OCI-M2 (cell line): ENCODE measurements around the gene AGO3.
"Not testable (repeated sequence)": the region's sequence is repeated elsewhere in the genome, so short reads cannot be mapped to it uniquely, and the experiment has no call there.

ENCODE experiments used
- DNase-seq: peaks from one replicate; lab custom pipeline; 2025; ENCODE audit not compliant: unreplicated experiment; lab: John Stamatoyannopoulos, UW

AGO3 gene

DNA sequence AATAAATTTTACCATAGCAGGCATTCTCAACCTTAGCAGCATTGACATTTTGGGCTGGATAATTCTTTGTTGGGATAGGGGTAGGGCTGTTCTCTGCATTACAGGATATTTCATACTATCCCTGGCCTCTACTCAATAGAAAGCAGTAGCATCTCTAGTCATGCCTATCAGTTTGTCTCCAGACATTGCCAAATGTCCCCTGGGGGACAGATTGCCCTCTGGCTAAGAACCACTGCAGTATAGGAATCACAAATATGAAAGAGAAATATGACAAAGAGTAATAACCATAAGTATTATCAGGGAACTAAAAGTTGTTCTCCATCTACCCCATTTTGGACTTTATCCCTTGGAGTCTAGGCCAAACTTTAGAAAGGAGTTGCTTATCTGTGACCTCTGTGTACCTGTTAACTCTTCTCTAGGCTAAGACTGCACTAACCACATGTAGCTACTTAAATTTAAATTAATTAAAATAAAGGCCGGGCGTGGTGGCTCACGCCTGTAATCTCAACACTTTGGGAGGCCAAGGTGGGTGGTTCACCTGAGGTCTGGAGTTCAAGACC, 76.1 kb downstream of the AGO3 start:
- DNase-seq: no peak

- DNase-seq: no peak
Measured at GRCh38 chr1:36007741-36008140, 76.8 kb downstream of the AGO3 start.

DNA sequence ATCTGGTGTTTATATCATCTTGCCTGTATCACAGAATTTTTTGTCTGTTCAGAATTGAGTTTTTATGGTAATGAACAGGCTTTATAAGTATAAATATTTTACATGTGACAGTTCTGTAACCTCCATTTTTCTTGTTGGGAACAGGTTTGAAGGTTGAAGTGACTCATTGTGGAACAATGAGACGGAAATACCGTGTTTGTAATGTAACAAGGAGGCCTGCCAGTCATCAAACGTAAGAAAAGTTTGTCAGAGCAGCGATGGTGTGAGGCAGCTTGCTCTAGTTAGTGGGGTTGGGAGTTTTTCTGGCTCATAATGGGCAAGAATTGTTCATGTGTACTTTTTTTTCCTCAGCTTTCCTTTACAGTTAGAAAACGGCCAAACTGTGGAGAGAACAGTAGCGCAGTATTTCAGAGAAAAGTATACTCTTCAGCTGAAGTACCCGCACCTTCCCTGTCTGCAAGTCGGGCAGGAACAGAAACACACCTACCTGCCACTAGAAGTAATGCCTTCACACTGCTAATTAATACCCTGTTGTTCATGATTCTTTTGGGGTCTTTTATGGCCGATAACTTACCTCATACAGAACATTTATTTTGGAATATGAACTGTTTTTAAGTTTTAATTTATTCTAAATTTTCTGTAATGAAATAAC, 77.8 kb downstream of the AGO3 start:
- DNase-seq: no peak

GRCh38 chr1:36014722-36015220, 83.9 kb downstream of the AGO3 start:
- DNase-seq: no peak

DNA sequence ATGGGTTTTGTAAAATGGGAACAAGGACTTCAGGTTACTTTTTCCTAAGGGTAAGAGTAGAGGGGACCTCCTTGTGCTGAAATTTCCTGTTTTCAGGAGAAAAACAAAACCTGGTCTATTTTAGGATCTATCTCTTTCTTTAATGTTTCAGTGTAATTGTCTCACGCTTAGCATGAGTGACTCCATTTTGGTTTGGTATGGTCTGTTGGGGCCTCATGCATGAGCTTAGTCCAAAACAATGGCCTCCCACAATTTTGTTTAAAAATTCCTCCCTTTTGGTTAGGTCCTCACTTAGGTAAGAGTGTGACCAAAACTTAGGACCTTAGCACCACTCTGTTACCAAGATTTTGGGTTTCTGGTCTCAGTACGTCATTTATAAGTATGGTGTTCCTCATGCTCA, 85.8 kb downstream of the AGO3 start:
- DNase-seq: no peak

DNA sequence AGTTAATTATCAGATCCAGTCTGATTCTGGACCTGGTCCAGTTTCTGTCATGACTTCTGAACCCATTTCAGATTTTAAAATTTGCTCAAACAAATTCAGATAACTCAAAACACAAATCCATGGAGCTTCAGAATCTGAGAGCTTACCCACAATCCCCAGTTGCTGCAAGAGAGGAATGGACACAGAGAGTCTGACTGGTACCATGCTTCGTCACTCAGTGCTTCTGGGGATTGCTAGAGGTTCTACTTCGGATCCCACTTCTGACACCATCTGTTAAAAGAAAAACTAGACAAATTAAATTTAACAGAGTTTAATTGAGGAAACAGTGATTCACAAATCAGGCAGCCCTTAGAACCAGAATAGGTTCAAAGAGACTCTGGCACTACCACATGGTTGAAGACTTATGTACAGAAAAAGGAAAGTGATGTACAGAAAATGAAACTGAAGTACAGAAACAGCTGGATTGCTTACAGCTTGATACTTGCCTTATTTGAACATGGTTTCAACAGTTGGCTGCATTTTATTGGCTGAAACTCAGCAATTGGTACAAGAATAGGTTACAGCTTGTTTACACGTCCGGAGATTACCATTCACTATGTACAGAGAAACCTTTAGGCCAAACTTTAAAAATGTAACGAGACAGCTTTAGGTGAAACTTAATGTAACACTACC, 92.3 kb downstream of the AGO3 start:
- DNase-seq: no peak

DNA sequence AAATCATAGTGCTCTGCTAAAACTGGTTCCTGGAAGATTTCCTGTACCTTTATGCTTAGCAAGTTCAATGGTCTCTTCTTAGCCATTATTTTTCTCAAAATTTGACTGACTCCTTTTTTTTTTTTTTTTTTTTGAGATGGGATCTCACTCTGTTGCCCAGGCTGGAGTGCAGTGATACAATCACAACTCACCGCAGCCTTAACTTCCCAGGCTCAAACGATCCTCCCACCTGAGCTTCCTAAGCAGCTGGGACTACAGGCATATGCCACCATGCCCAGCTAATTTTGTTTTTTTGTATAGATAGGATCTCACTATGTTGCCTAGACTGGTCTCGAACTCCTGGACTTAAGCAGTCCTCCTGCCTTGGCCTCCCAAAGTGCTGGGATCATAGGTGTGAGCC, 93.1 kb downstream of the AGO3 start:
- not testable (repeated sequence) for DNase-seq

DNA sequence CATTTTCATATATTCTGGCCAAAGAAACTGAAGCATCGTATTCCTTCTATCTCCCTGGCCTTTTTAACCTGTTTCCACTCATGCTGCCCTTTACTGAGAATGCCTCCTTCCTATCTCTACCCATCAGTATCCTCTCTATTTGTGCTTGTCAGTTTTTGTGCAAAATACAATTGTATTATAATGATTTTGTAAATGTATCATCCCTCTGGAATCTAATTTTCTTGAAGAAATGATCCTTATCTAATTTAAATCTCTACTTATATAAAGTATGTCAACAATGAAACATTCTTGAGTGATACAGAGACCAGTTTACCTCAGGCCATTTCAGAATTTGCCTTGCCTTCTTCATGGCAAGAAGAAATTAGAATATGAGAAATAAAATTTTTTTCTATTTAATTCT, 93.9 kb downstream of the AGO3 start:
- no peak for DNase-seq

- DNase-seq: no peak
Measured at GRCh38 chr1:36027766-36028165, 96.9 kb downstream of the AGO3 start.

- DNase-seq: no peak
Measured at GRCh38 chr1:36031441-36031840, 100.5 kb downstream of the AGO3 start.

DNA sequence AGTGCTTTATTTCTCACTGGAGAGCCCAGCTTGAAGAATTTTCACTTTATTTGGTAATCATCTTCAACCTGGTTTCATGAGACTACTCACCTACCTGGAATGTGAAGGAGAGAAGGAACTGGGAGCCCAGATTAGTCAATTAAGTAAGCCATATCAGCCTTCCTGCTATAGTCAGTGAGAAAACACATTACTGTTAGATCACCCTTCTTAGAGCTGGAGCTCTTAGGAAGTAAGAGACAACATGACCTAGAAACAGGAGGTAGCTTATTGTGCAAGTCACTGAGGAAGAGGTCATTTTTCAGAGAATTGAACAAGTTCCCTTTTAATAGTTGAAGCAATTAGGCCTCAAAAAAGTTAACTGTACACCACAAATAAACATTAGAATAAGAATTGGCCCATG, 103.8 kb downstream of the AGO3 start:
- no peak for DNase-seq

GRCh38 chr1:36035154-36035553, 104.2 kb downstream of the AGO3 start:
- DNase-seq: no peak

GRCh38 chr1:36040238-36040637, 109.3 kb downstream of the AGO3 start:
- no peak for DNase-seq

DNA sequence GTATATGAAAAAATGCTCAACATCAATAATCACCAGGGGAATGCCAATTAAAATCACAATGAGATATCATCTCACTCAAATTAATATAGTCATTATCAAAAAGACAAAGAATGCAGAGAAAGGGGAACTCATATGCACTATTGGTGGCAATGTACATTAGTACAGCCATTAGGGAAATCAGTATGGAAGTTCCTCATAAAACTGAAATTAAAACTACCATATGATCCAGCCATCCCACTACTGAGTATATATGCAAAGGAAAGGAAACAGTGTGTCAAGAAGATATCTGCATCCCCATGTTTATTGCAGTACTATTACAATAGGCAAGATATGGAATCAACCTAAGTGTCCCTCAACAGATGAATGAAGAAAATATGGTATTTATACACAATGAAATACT, 120.9 kb downstream of the AGO3 start:
- DNase-seq: no peak

GRCh38 chr1:36053978-36054377, 123.1 kb downstream of the AGO3 start:
- DNase-seq: no peak

DNA sequence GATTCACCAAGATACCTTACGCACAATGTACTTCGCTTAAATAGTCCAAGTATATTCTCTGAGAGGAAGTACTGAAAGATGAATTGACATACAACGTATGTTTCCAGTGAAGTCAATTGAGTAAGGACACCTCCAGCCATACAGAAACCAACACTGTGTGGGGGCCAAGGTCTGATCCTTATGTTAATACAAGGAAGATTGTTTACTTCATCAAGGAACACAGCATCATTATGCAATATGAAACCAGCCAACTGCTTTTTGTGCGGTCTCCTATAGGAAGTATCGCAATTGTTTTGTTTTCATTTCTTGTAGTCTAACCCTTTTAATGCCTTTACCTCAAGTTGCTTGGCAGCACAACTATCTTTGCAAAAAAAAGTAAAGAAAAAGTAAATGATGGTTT, 124.8 kb downstream of the AGO3 start:
- no peak for DNase-seq

DNA sequence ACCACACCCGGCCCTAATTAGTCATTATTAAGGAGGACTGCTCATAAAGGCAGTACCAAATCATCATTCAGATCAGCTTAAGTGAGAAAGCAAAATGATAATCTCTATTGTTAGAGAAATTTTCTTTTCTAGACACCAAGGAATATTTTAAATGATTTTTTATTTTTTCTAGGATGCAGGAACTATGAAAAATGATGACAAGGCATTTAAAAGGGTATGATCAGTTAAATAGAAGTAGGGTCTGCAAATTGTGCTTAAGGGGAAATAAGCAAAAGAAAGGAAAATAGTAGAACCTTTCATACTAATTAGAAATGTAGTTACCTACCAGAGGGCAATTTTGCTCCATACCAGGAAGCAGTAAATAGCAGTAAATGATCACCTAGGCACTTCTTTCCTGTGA, 131.4 kb downstream of the AGO3 start:
- DNase-seq: no peak

DNA sequence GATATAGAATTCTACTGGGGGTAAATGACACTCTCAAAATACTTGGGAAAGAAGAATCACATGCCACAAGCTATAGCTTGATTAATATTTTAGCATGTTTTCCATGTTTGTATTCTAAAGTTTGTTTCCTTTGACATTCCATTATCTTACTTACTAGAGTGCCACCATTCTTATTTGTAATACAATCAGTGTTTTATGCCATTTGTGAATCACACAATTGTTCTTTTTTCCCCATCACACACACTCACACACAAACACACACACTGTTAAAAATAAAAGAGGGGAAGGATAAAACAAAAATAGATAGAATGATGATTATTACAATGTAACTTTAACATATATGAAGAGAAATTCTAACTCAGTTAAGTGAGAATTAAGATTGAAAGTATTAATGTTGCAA, 137.0 kb downstream of the AGO3 start:
- DNase-seq: no peak

DNA sequence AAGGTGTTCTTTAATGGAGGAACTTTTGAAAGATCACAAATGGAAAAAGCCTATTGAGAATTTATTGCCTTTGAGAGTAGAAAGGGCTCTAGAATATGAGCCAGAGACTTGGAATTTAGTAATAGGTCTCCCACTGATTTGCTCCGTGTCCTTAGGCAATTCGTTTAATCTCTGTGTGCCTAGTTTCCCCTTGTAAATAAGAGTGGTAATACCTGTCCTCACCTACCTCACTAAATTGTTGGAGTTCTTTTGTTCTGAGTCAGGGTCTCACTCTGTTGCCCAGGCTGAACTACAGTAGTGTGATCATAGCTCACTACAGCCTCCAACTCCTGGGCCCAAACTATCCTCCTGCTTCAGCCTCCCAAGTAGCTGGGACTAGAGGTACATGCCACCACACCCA, 138.0 kb downstream of the AGO3 start:
- DNase-seq: no peak

DNA sequence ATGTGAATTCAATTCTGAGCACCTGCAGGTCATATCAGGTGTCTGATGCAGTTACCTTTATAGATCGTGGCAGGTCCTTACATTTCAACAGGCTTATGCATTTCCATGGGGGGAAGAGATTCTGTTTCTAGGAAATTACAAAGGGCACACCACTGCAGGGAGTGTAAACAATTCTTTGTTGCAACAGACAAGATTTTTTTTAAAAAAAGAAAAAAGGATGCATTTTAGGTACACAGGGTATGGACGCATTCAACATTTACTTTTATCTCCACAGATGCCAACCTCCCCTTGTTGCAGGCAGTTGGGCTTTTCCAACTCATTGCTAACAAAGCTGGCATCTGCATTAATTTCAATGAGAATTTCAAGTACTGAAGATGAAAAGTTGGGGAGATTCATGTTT, 139.4 kb downstream of the AGO3 start:
- DNase-seq: no peak

DNA sequence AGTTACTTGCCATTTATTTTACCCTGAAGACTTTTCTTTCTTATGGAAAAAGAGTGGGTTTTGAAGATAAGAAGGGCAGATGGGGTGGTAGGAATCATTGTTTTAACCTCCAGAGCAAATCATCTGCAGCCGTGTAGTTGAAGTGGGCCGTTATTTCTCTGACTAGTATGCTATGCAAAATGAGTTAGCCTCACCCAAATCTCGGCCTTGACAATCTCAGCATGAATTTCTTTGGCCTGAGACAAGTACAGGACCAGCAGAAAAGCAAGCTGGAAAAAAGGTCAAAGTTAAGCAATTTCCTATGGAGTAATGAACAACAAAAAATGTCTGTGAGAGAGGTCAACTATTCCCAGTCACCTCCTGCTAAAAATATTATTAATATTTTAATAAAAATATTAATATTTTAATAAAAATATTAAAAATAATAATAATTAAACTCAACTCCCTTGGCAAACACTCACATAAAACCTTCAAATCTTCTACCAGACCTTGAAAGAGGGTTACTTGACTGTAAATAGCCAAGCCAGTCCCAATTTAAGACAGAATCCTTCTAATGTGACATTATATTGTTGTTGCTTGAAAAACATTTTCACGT, 146.2 kb downstream of the AGO3 start:
- no peak for DNase-seq

- no peak for DNase-seq
Measured at GRCh38 chr1:36080236-36080635, 149.3 kb downstream of the AGO3 start.
